Urinary bladder (tissue), 4 donors: ENCODE measurements around the gene OR4K1. TPM values are rescaled to one million over a fixed set of nuclear protein-coding genes. Genes with fewer than 3 reads are reported as not detected.
"Not testable (repeated sequence)": the region's sequence is repeated elsewhere in the genome, so short reads cannot be mapped to it uniquely, and the experiment has no call there.

Experiments
- DNase-seq: peaks from one replicate; pipeline ENCODE4 v3.0.0-alpha.2; 2015; ENCODE audit errors: extremely low spot score
- H3K27ac ChIP-seq: one replicate; pipeline ENCODE4 v1.5.1; 2013; ENCODE audit warnings: low read depth, mild to moderate bottlenecking, moderate library complexity
- H3K36me3 ChIP-seq: one replicate; pipeline ENCODE4 v1.6.1; 2013; ENCODE audit warnings: mild to moderate bottlenecking, moderate library complexity; ENCODE audit not compliant: insufficient read depth
- H3K4me1 ChIP-seq: one replicate; pipeline ENCODE4 v1.6.1; 2013; ENCODE audit warnings: mild to moderate bottlenecking, moderate library complexity; ENCODE audit not compliant: insufficient read depth
- H3K4me3 ChIP-seq: one replicate; pipeline ENCODE4 v1.5.1; 2013; ENCODE audit warnings: low read depth, low read length
- WGBS: extraction: QIAGEN DNeasy Blood & Tissue Kit; methylation state at CpG from one replicate; pipeline ENCODE4 v1.1.7; 2013; 5-methylcytosine and 5-hydroxymethylcytosine counted together
- polyA plus RNA-seq: library from polyadenylated mRNA; stranded (reverse); fragments of 200-250 nt; gene quantifications from one replicate; pipeline ENCODE4 v1.2.3, GENCODE V29; 2013
- total RNA-seq: library from RNA; depleted of rRNA; stranded (reverse); fragments of >200 nt; gene quantifications from one replicate; pipeline ENCODE4 v1.2.3, GENCODE V29; 2014
- donor health status: healthy with polysubstance abuse.
- donor health status: healthy.

Gene OR4K1
- total RNA-seq (not detected), polyA plus RNA-seq (not detected)

GRCh38 chr14:19930617-19931016 is at the start of gene OR4K1:
TSS of gene OR4K1 (plus strand) at chr14:19930917. CDS start at chr14:19935667, 4,750 bp downstream.
- Histone ChIP-seq H3K27ac (no peak within 1 kb of the TSS), H3K4me3 (no peak within 1 kb of the TSS), H3K4me1 (no peaks in the 10 kb centered on the region), H3K36me3 (no peaks in the 10 kb centered on the region)
- WGBS = 54% methylated on average over 3 of the region's 3 CpGs
- DNase-seq = no peak

DNA sequence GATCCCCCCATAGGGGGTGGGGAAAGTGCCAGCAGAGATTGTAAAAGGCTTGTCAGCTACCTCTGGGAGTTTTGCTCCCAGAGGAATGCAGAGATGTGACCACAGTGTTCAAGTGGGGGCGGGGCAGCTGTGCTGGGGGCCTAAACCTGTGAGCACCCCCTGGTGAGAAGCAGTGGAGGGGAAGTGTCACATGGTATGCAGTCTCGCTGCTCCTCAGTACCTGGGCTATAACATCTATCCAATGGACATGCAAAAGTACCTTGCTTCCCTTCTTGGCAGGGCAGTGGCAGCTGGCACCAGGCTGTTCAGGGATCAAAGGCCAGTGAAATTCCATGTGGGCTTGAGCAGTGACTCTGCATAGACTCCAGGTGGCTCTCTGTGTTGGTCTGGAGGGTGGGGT is 35.4 kb upstream of the OR4K1 start:
- DNase-seq = no peak
- 50% methylated on average over 2 of the region's 2 CpGs for WGBS
- Histone ChIP-seq H3K36me3 (no peaks in the 10 kb centered on the region), H3K27ac (no peak overlapping the region), H3K4me3 (no peak overlapping the region), H3K4me1 (no peaks in the 10 kb centered on the region)

DNA sequence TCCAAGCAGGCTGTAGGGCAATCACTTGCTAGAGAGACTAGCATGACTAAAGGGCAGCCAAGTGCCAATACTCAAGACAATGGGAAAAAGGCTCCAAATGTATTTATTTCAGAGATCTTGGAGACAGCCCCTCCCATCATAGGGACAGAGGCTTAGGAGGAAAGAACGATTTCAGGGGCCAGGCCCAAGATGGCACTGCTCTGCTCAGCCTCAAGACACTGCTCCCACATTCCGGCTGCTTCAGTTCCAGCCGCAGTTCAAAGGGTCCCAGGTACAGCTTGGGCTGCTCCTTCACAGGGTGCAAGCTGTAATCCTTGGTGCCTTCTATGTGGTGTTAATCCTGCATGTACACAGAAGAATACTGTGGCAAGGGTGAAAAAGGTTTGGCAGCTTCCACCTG is 29.7 kb upstream of the OR4K1 start:
- no peaks in the 10 kb centered on the region for H3K36me3 ChIP-seq
- no peak overlapping the region for H3K27ac ChIP-seq
- H3K4me3 ChIP-seq = no peak overlapping the region
- H3K4me1 ChIP-seq = no peaks in the 10 kb centered on the region
- 66% methylated on average over 3 of the region's 3 CpGs for WGBS
- DNase-seq = no peak

DNA sequence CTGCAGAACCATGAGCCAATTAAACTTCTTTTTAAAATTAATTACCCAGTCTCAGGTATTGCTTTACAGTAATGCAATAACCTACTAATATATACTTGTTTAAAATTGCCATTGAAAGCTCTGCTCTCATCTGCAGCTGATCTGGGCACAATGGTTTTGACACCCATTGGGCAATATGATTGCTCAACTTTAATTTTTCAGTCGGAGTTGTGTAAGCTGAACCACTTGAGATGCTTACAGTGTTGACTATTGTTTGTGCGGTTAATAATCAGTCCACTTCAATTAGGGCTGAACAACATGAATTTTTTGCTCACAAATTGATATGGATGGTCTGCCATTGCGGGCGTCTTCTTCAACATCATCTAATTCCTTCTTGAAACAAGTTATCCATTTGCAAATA is 28.3 kb upstream of the OR4K1 start:
- H3K27ac ChIP-seq = no peak overlapping the region
- 78% methylated on average over 4 of the region's 4 CpGs for WGBS
- DNase-seq = no peak

GRCh38 chr14:19906665-19907064 is 24.1 kb upstream of the OR4K1 start:
- H3K36me3 ChIP-seq = no peaks in the 10 kb centered on the region
- H3K27ac ChIP-seq = no peak overlapping the region
- H3K4me3 ChIP-seq = no peak overlapping the region
- H3K4me1 ChIP-seq = no peaks in the 10 kb centered on the region
- DNase-seq = no peak

More for the DNA sequence above, 28.3 kb upstream of the OR4K1 start:
- Histone ChIP-seq H3K36me3 (no peaks in the 10 kb centered on the region), H3K4me1 (no peaks in the 10 kb centered on the region), H3K4me3 (no peak overlapping the region)

- no peak overlapping the region for H3K27ac ChIP-seq
- DNase-seq = no peak
- 48% methylated on average over 3 of the region's 3 CpGs for WGBS
- no peaks in the 10 kb centered on the region for H3K4me1 ChIP-seq
- no peaks in the 10 kb centered on the region for H3K36me3 ChIP-seq
- H3K4me3 ChIP-seq = no peak overlapping the region
Measured at GRCh38 chr14:19911114-19911513, 19.6 kb upstream of the OR4K1 start.

DNA sequence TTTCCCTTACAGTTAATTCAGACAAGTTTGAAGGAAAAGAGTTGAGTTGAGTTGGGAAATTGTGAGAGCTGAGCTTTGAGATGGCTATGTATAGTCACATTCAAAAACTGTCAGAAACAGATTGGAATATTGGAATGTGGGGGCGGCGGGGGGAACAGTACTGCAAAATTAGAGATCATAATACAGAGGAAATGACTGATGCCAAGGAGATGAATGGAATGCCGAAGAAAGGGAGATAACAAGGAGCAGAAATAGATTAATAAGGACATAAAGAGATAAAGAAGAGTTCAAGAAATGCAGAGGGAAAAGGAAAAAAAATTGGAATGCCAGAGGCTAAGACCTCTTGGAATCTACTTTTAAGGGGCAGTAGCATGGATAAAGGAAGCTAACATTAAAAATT is 13.5 kb upstream of the OR4K1 start:
- Histone ChIP-seq H3K4me3 (no peak overlapping the region), H3K36me3 (no peaks in the 10 kb centered on the region), H3K27ac (no peak overlapping the region), H3K4me1 (no peaks in the 10 kb centered on the region)
- no peak for DNase-seq
- WGBS = 67% methylated on average over 3 of the region's 3 CpGs

DNA sequence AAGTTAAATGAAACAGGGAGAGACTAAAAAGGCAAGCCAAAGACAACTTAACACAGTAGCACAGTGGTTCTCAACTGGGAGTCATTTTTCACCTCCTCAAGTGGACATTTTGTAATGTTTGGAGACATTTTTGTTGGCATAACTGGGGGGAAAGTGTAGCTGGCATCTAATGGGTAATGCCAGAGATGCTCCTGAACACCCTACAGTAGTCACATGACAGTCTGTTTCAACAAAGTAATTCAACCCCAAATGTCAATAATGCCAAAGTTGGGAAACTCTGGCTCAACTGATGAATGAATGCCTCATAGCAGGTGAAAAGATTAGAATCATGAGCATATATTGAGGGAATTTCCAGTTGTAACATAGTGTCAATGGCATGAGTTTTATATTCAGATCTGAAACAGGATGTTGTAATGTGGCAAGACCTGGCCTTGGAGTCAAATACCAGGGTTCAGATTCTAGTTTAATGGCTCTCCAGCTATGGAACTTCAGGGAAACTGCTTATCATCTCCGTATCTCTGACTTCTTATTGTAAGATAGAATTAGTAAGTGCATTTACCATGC is 12.7 kb upstream of the OR4K1 start:
- Histone ChIP-seq H3K4me3 (no peak overlapping the region), H3K27ac (no peak overlapping the region), H3K4me1 (no peaks in the 10 kb centered on the region), H3K36me3 (no peaks in the 10 kb centered on the region)
- WGBS = 58% methylated on average over 1 of the region's 1 CpG
- DNase-seq = no peak

- no peak for DNase-seq
- Histone ChIP-seq H3K36me3 (no peaks in the 10 kb centered on the region), H3K4me3 (no peak overlapping the region), H3K27ac (no peak overlapping the region), H3K4me1 (no peaks in the 10 kb centered on the region)
- WGBS = 49% methylated on average over 4 of the region's 4 CpGs
Measured at GRCh38 chr14:19918553-19919264, 12.0 kb upstream of the OR4K1 start.

GRCh38 chr14:19920021-19920657 is 10.6 kb upstream of the OR4K1 start, which contains the start of gene OR4K5:
TSS of gene OR4K5 (plus strand) at chr14:19920607. CDS start at chr14:19920607, 0 bp downstream.
- Histone ChIP-seq H3K36me3 (no peaks in the 10 kb centered on the region), H3K4me1 (no peaks in the 10 kb centered on the region), H3K4me3 (no peak within 1 kb of the TSS), H3K27ac (no peak within 1 kb of the TSS)
- no peak for DNase-seq

GRCh38 chr14:19941668-19942067 is 11.0 kb downstream of the OR4K1 start:
- Histone ChIP-seq H3K27ac (no peak overlapping the region), H3K4me3 (no peak overlapping the region), H3K4me1 (no peaks in the 10 kb centered on the region), H3K36me3 (no peaks in the 10 kb centered on the region)
- WGBS = 82% methylated on average over 1 of the region's 1 CpG
- no peak for DNase-seq

DNA sequence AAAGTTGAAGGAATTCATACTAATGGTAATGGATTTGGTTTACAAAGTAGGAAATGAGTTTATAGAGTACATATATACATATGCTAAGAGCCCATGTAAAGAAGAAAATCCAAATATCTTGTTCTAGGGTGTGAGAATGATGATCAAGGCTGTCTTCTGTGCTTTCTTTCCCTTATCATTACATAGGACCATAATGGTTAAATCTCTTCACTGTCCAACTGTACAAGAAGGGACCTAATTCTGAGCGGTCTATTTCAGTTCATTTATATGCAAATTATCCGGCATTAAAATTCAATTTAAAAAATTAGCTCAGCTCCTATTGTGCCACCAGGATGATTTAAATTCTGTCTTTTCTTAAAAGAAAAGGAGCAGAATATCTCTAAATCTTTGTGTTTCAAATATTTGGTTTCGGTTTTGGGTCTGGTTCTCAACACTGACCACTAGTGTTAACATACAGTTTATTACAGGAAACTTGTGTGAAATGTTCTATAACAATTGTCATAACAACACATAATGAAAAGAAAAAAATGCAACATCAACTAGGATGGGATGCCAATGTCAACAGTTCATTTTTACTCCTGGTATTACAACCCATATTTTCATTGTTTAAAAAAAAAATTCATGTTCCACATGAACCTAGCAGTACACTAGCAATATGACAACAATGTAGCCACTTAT is 16.8 kb downstream of the OR4K1 start:
- no peak for DNase-seq
- no peaks in the 10 kb centered on the region for H3K4me1 ChIP-seq
- no peak overlapping the region for H3K27ac ChIP-seq
- no peaks in the 10 kb centered on the region for H3K36me3 ChIP-seq
- H3K4me3 ChIP-seq = no peak overlapping the region
- WGBS = 75% methylated on average over 3 of the region's 3 CpGs

GRCh38 chr14:19949218-19949617 is 18.5 kb downstream of the OR4K1 start:
- Histone ChIP-seq H3K4me3 (no peak overlapping the region), H3K36me3 (no peaks in the 10 kb centered on the region), H3K4me1 (no peaks in the 10 kb centered on the region), H3K27ac (no peak overlapping the region)
- 71% methylated on average over 2 of the region's 2 CpGs for WGBS
- DNase-seq = no peak

DNA sequence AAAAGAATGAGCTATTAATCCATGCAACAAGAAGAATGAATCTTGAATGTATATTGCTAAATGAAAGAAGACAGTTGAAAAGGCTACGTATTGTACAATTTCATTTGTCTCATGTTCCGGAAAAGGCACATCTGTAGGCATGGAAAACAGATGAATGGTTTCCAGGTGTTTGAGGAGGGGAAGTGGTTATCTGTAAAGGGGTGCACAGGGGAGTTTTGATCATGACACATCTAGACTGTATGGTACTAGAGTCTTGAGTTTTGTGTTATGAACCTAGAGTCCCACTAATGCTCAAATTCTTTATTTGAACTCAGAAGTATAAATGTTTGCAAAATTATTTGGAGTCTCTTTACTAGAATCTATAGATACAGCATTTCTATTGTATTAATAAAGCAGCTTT is 39.0 kb downstream of the OR4K1 start:
- not testable (repeated sequence) for DNase-seq, H3K27ac ChIP-seq, H3K4me1 ChIP-seq, H3K36me3 ChIP-seq, H3K4me3 ChIP-seq
- 58% methylated on average over 2 of the region's 2 CpGs for WGBS
